ENCODE results near the gene SLC44A1. TPM values are rescaled to one million over a fixed set of nuclear protein-coding genes. Genes with fewer than 3 reads are reported as not detected.
A peak's percentile ranks its signal among the peaks of the same experiment; 100 is the strongest.

Gene SLC44A1
- total RNA-seq, 1 donor from 2014 or later = 55.2 TPM

- Histone ChIP-seq H3K4me3 (no peak overlapping the region), H3K27ac (no peak overlapping the region), H3K27me3 (ENCODE audit: low read depth) (no peaks in the 10 kb centered on the region), H3K36me3 (no peaks in the 10 kb centered on the region), H3K9me3 (no peaks in the 10 kb centered on the region), H3K4me1 (peaks cover 28% of the 10 kb centered on the region)
- no peak for TF ChIP-seq CTCF (IDR thresholded peaks at IDR 0.05)
- intact Hi-C loops (cut with DNase I) = no loop called here
- ATAC-seq (no peak), DNase-seq (no peak)
These were observed 2.4 kb upstream of the SLC44A1 start for GRCh38 chr9:105242062-105242461.

- TF ChIP-seq CTCF (IDR thresholded peaks at IDR 0.05) = no peak
- no peak overlapping the region for H3K4me3 ChIP-seq
- no peaks in the 10 kb centered on the region for H3K36me3 ChIP-seq
- H3K4me1 ChIP-seq = peaks cover 33% of the 10 kb centered on the region
- H3K27ac ChIP-seq = peak overlapping the region; percentile 1
- DNase-seq (no peak), ATAC-seq (no peak)
- H3K27me3 ChIP-seq (ENCODE audit: low read depth) = no peaks in the 10 kb centered on the region
- no peaks in the 10 kb centered on the region for H3K9me3 ChIP-seq
- intact Hi-C loops (cut with DNase I) = no loop called here
These were observed 1.9 kb upstream of the SLC44A1 start for GRCh38 chr9:105242557-105242956.

GRCh38 chr9:105243015-105243686, 1.3 kb upstream of the SLC44A1 start:
- no peaks in the 10 kb centered on the region for H3K36me3 ChIP-seq
- H3K27ac ChIP-seq = peak overlapping the region; percentile 88
- no peaks in the 10 kb centered on the region for H3K27me3 ChIP-seq (ENCODE audit: low read depth)
- no peaks in the 10 kb centered on the region for H3K9me3 ChIP-seq
- TF ChIP-seq CTCF (IDR thresholded peaks at IDR 0.05) = no peak
- DNase-seq (no peak), ATAC-seq (no peak)
- H3K4me1 ChIP-seq = peaks cover 34% of the 10 kb centered on the region
- intact Hi-C loops (cut with DNase I) = no loop called here
- H3K4me3 ChIP-seq = no peak overlapping the region

GRCh38 chr9:105244734-105245028, 230 bp downstream of the SLC44A1 start:
- DNase-seq (no peak), ATAC-seq (no peak)
- Histone ChIP-seq H3K36me3 (no peaks in the 10 kb centered on the region), H3K27ac (peak overlapping the region; percentile 88), H3K9me3 (no peaks in the 10 kb centered on the region), H3K4me1 (peaks cover 34% of the 10 kb centered on the region), H3K4me3 (peak overlapping the region; percentile 85), H3K27me3 (ENCODE audit: low read depth) (no peaks in the 10 kb centered on the region)
- intact Hi-C loops (cut with DNase I) = no loop called here
- TF ChIP-seq CTCF (IDR thresholded peaks at IDR 0.05) = no peak

- Histone ChIP-seq H3K36me3 (no peaks in the 10 kb centered on the region), H3K9me3 (no peaks in the 10 kb centered on the region), H3K27ac (peak overlapping the region; percentile 88), H3K4me1 (peaks cover 34% of the 10 kb centered on the region), H3K27me3 (ENCODE audit: low read depth) (no peaks in the 10 kb centered on the region), H3K4me3 (peak overlapping the region; percentile 85)
- TF ChIP-seq CTCF (IDR thresholded peaks at IDR 0.05) = peak; percentile 22
- DNase-seq = peak; percentile 82
- peak; percentile 70 to 78 for ATAC-seq
- intact Hi-C loops (cut with DNase I) = no loop called here
These were observed 809 bp downstream of the SLC44A1 start for GRCh38 chr9:105245029-105245890.
